Smooth muscle cell (in vitro differentiated cells): ENCODE data around the gene SMOC2. TPM values are rescaled to one million over a fixed set of nuclear protein-coding genes. Genes with fewer than 3 reads are reported as not detected.

ENCODE experiments used
- DNase-seq: peaks from one replicate; lab custom pipeline; 2025; ENCODE audit not compliant: unreplicated experiment; lab: John Stamatoyannopoulos, UW
- H2AFZ ChIP-seq: fragments of 200-600 bp; sonication (generic); 2 replicates; pipeline ENCODE4 v1.6.0; 2016; ENCODE audit warnings: antibody characterized with exemption, low read depth, mild to moderate bottlenecking
- H3F3A ChIP-seq: fragments of 200-600 bp; sonication (generic); 2 replicates; pipeline ENCODE4 v1.6.0; 2017; ENCODE audit warnings: antibody characterized with exemption, low read depth
- H3K27ac ChIP-seq: fragments of 200-600 bp; sonication (generic); 2 replicates; pipeline ENCODE4 v1.5.1; 2016; ENCODE audit warnings: low read depth, mild to moderate bottlenecking
- H3K27me3 ChIP-seq: fragments of 200-600 bp; sonication (generic); 2 replicates; pipeline ENCODE4 v1.6.1; 2016; ENCODE audit warnings: low read depth, mild to moderate bottlenecking
- H3K36me3 ChIP-seq: fragments of 200-600 bp; sonication (generic); 2 replicates; pipeline ENCODE4 v1.5.1; 2016; ENCODE audit warnings: low read depth
- H3K4me1 ChIP-seq: fragments of 200-600 bp; sonication (generic); 2 replicates; pipeline ENCODE4 v1.5.1; 2016; ENCODE audit warnings: low read depth
- H3K4me2 ChIP-seq: fragments of 200-600 bp; sonication (generic); 2 replicates; pipeline ENCODE4 v1.6.0; 2016; ENCODE audit warnings: mild to moderate bottlenecking
- H3K4me3 ChIP-seq: fragments of 200-600 bp; sonication (generic); 2 replicates; pipeline ENCODE4 v1.5.1; 2016; ENCODE audit warnings: mild to moderate bottlenecking
- H3K79me2 ChIP-seq: fragments of 200-600 bp; sonication (generic); 2 replicates; pipeline ENCODE4 v1.6.0; 2016; ENCODE audit warnings: low read depth, mild to moderate bottlenecking
- H3K9ac ChIP-seq: fragments of 200-600 bp; sonication (generic); 2 replicates; pipeline ENCODE4 v1.6.0; 2016; ENCODE audit warnings: low read depth
- H3K9me3 ChIP-seq: fragments of 200-600 bp; sonication (generic); replicated peaks from 2 replicates; pipeline ENCODE4 v1.5.1; 2016; ENCODE audit warnings: low read depth
- H4K20me1 ChIP-seq: fragments of 200-600 bp; sonication (generic); 2 replicates; pipeline ENCODE4 v1.6.0; 2016; ENCODE audit warnings: low read depth
- WGBS: methylation state at CpG from one replicate; pipeline ENCODE4 v1.1.7; 2016; ENCODE audit warnings: low lambda C conversion rate; 5-methylcytosine and 5-hydroxymethylcytosine counted together
- polyA plus RNA-seq: library from polyadenylated mRNA; unstranded; fragments of >200 nt; fragmentation: Nextera tagmentation; extraction: Ambion mirVana; gene quantifications from 2 replicates; pipeline ENCODE4 v1.2.1, GENCODE V29; 2016
- total RNA-seq: library from RNA; depleted of rRNA; stranded (reverse); fragments of >200 nt; gene quantifications from 2 replicates; pipeline ENCODE4 v1.2.3, GENCODE V29; 2014
- TF ChIP-seq, protein P1 (sequence below): fragments of 200-600 bp; sonication (generic); IDR thresholded peaks from 2 replicates; pipeline ENCODE4 v1.5.1; 2017; ENCODE audit warnings: borderline replicate concordance, mild to moderate bottlenecking, antibody characterized with exemption; ENCODE audit not compliant: insufficient read depth, poor library complexity, severe bottlenecking

Gene SMOC2
- total and polyA plus RNA-seq, 2 experiments from 2014 or later = 0.63 to 1.2 TPM

DNA sequence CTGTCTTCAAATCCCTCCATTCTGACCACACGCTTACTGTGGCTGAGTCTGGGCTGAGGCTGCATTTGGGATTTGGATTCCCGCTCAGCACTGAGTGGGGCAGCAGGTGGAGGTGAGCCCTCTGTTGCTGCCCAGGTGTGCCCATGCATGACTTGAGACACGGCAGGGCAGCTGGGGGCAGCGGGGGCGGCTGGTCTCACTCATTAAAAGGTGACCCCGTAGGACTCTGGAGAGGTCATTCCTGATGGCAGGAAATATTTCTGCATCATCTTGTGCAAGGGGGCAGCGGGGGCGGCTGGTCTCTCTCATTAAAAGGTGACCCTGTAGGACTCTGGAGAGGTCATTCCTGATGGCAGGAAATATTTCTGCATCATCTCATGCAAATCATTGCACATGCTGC lies 49.8 kb downstream of the SMOC2 start:
- Histone ChIP-seq H3K4me3 (no peak overlapping the region), H3K36me3 (no peaks in the 10 kb centered on the region), H3K4me1 (no peaks in the 10 kb centered on the region), H4K20me1 (no peaks in the 10 kb centered on the region), H3K4me2 (no peak overlapping the region), H3K27ac (no peak overlapping the region), H3K27me3 (peaks cover 8% of the 10 kb centered on the region), H2AFZ (no peak overlapping the region), H3K79me2 (no peaks in the 10 kb centered on the region), H3F3A (no peaks in the 10 kb centered on the region), H3K9ac (no peak overlapping the region), H3K9me3 (no peaks in the 10 kb centered on the region)
- TF ChIP-seq, protein P1, sequence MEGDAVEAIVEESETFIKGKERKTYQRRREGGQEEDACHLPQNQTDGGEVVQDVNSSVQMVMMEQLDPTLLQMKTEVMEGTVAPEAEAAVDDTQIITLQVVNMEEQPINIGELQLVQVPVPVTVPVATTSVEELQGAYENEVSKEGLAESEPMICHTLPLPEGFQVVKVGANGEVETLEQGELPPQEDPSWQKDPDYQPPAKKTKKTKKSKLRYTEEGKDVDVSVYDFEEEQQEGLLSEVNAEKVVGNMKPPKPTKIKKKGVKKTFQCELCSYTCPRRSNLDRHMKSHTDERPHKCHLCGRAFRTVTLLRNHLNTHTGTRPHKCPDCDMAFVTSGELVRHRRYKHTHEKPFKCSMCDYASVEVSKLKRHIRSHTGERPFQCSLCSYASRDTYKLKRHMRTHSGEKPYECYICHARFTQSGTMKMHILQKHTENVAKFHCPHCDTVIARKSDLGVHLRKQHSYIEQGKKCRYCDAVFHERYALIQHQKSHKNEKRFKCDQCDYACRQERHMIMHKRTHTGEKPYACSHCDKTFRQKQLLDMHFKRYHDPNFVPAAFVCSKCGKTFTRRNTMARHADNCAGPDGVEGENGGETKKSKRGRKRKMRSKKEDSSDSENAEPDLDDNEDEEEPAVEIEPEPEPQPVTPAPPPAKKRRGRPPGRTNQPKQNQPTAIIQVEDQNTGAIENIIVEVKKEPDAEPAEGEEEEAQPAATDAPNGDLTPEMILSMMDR = no peak
- WGBS = 94% methylated on average over 8 of the region's 8 CpGs
- DNase-seq = no peak

DNA sequence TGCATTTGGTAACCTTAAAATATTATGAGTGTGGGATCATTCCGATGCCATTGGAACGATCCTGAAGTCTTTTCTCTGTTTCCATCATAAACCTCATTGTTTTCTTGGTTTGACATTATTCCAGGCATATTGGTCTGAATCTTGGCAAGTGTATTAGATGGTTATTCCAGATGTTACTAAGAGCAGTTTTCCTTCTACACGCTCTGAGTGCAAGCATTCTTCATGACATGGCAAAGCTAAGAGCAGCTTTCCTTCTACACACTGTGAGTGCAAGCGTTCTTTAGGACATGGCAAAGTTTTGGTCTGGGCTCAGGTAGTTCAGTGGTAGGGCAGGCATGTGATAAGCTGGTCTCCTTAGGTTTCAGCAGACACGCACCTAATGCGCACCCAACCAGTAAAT lies 53.0 kb downstream of the SMOC2 start:
- Histone ChIP-seq H3K9ac (no peak overlapping the region), H4K20me1 (no peaks in the 10 kb centered on the region), H3K27me3 (peaks cover 8% of the 10 kb centered on the region), H3K9me3 (no peaks in the 10 kb centered on the region), H2AFZ (no peak overlapping the region), H3K4me3 (no peak overlapping the region), H3K36me3 (no peaks in the 10 kb centered on the region), H3K79me2 (no peaks in the 10 kb centered on the region), H3K4me2 (no peak overlapping the region), H3K27ac (no peak overlapping the region), H3K4me1 (peaks cover 6% of the 10 kb centered on the region), H3F3A (no peaks in the 10 kb centered on the region)
- TF ChIP-seq, protein P1 = no peak
- whole genome bisulfite sequencing = 97% methylated on average over 6 of the region's 6 CpGs
- DNase-seq = no peak

DNA sequence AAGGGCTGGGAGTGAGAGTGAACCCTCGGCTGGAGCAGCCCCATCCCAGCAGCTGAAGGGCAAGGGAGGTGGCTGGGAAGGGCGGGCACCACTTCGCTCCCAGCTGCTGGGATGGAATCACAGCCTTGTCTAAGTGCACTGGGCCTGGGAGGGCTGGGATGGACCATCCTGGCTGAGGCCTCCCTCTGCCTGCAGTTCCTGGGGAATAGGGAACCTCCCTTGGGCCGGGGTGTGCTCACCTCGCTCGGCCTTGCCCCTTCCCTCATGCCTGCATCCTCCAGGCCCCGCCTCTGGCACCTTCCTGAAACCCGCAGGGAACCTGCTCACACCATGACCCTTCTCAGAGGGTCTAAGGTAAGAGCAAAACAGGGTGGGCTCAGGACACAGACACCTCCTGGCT lies 53.7 kb downstream of the SMOC2 start:
- no peaks in the 10 kb centered on the region for H3K9me3 ChIP-seq
- no peak overlapping the region for H2AFZ ChIP-seq
- no peak overlapping the region for H3K27ac ChIP-seq
- TF ChIP-seq, protein P1 = no peak
- H3K36me3 ChIP-seq = no peaks in the 10 kb centered on the region
- H3K4me1 ChIP-seq = peaks cover 6% of the 10 kb centered on the region
- no peak for DNase-seq
- no peak overlapping the region for H3K9ac ChIP-seq
- no peaks in the 10 kb centered on the region for H3F3A ChIP-seq
- H3K79me2 ChIP-seq = no peaks in the 10 kb centered on the region
- no peak overlapping the region for H3K4me2 ChIP-seq
- peaks cover 8% of the 10 kb centered on the region for H3K27me3 ChIP-seq
- no peaks in the 10 kb centered on the region for H4K20me1 ChIP-seq
- WGBS = 97% methylated on average over 8 of the region's 8 CpGs
- H3K4me3 ChIP-seq = no peak overlapping the region

DNA sequence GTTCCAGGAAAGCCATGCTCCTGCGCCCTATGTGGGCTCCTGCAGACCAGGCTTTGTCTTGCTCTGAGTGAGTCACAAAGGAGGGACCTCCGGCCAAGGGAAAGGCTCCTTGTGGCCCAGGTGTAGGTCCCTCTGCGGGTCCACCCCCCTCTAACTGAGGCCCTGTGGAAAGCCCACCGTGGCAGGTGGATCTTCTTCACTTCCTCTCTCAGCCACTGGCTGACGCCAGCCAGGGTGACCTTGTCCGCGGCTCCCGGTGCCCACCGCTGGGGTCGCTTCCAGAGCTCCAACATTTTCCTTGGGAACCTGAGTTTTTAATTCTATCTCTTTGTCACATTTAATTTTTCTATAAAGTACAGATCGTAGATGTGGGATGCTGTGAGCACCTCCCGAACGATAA lies 54.1 kb downstream of the SMOC2 start:
- Histone ChIP-seq H3K27ac (no peak overlapping the region), H3K4me2 (no peak overlapping the region), H3K36me3 (no peaks in the 10 kb centered on the region), H2AFZ (no peak overlapping the region), H3K9ac (no peak overlapping the region), H4K20me1 (no peaks in the 10 kb centered on the region), H3K4me1 (peaks cover 6% of the 10 kb centered on the region), H3F3A (no peaks in the 10 kb centered on the region), H3K79me2 (no peaks in the 10 kb centered on the region), H3K4me3 (no peak overlapping the region), H3K27me3 (peaks cover 8% of the 10 kb centered on the region), H3K9me3 (no peaks in the 10 kb centered on the region)
- TF ChIP-seq, protein P1 = no peak
- 93% methylated on average over 13 of the region's 13 CpGs for WGBS
- DNase-seq = no peak
